ENCODE measurements around the gene NISCH. TPM values are rescaled to one million over a fixed set of nuclear protein-coding genes. Genes with fewer than 3 reads are reported as not detected.

The NISCH gene
- total and polyA plus RNA-seq, 12 donors: 24.0 to 56.3 (median 41.9) TPM

DNA sequence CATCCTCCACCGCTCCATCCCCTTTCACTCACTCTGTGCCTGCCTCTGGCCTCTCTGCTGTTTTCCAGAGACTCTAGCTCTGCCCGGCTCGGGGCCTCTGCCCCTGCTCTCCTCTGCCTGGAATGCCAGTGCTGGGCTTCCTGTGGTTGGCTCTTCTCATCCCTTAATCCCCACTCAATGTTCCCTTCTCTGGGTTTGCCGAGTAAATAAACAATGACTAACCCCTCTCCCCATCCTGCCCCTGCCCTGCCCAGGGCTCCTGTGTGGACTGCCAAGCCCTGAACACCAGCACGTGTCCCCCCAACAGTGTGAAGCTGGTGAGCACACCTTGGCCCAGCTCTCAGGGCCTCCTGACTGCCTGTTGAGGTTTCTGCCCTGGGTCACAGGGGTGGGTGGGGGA is 52.0 kb downstream of the NISCH start:
- no peak overlapping the region for H3K27ac ChIP-seq
- no peaks in the 10 kb centered on the region for H3K4me1 ChIP-seq
- 75 to 81% methylated on average over 5 of the region's 5 CpGs for WGBS, 2 donors
- no peak overlapping the region for H3K4me3 ChIP-seq
- H3K36me3 ChIP-seq: peaks cover 0 to 99% (median 0%) of the 10 kb centered on the region in 9 donors
- no peaks in the 10 kb centered on the region for H3K9me3 ChIP-seq
- ATAC-seq (no peak), DNase-seq (no peak)
- intact Hi-C loops (cut with DNase I): no loop called here
- no peaks in the 10 kb centered on the region for H3K27me3 ChIP-seq
- TF ChIP-seq, protein P1, sequence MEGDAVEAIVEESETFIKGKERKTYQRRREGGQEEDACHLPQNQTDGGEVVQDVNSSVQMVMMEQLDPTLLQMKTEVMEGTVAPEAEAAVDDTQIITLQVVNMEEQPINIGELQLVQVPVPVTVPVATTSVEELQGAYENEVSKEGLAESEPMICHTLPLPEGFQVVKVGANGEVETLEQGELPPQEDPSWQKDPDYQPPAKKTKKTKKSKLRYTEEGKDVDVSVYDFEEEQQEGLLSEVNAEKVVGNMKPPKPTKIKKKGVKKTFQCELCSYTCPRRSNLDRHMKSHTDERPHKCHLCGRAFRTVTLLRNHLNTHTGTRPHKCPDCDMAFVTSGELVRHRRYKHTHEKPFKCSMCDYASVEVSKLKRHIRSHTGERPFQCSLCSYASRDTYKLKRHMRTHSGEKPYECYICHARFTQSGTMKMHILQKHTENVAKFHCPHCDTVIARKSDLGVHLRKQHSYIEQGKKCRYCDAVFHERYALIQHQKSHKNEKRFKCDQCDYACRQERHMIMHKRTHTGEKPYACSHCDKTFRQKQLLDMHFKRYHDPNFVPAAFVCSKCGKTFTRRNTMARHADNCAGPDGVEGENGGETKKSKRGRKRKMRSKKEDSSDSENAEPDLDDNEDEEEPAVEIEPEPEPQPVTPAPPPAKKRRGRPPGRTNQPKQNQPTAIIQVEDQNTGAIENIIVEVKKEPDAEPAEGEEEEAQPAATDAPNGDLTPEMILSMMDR (IDR thresholded peaks at IDR 0.05): no peak

DNA sequence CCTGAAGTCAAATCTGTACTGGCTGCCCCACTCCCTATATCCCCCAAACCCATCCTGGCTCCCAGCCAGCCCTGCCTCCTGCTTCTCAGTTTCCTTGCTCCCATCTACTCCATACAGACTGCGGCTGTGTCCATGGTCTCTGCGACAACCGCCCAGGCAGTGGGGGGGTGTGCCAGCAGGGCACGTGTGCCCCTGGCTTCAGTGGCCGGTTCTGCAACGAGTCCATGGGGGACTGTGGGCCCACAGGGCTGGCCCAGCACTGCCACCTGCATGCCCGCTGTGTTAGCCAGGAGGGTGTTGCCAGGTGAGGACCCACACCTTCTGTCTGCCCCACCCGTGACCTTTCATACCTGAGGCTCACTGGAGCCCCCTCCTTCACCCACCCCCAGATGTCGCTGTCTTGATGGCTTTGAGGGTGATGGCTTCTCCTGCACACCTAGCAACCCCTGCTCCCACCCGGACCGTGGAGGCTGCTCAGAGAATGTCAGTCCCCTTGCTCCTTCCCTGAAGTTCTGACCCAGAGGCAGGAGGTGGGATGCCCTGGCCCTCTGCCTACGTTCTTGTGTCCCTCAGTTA is 54.4 kb downstream of the NISCH start:
- no peaks in the 10 kb centered on the region for H3K4me1 ChIP-seq
- no peaks in the 10 kb centered on the region for H3K27me3 ChIP-seq
- no peak for DNase-seq
- TF ChIP-seq, protein P1 (IDR thresholded peaks at IDR 0.05): no peak
- intact Hi-C loops (cut with DNase I): no loop called here
- H3K9me3 ChIP-seq: no peaks in the 10 kb centered on the region
- no peak for ATAC-seq
- WGBS, 2 donors: 78 to 80% methylated on average over 12 of the region's 12 CpGs
- no peak overlapping the region for H3K27ac ChIP-seq
- no peak overlapping the region for H3K4me3 ChIP-seq
- peaks cover 0 to 99% (median 0%) of the 10 kb centered on the region in 9 donors for H3K36me3 ChIP-seq

DNA sequence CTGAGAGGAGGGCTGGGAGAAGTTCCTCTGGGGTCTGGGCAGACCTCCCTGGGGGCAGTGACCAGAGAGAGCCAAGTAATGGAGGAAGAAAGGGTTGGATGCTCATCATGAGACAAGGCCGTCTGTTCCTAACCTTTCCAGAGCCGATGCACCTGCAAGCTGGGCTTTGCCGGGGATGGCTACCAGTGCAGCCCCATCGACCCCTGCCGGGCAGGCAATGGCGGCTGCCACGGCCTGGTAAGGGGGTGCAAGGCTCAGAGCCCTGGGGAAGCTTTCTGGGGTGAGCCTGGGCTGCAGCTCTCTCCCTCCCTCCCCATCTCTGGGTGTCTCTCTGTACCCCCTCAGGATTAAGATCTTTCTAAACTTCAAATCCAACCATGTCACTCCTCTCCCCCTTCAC is 56.1 kb downstream of the NISCH start:
- no peaks in the 10 kb centered on the region for H3K27me3 ChIP-seq
- WGBS, 2 donors: 90 to 94% methylated on average over 7 of the region's 7 CpGs
- H3K36me3 ChIP-seq: peaks cover 0 to 98% (median 0%) of the 10 kb centered on the region in 9 donors
- intact Hi-C loops (cut with DNase I): no loop called here
- H3K4me3 ChIP-seq: no peak overlapping the region
- H3K9me3 ChIP-seq: no peaks in the 10 kb centered on the region
- no peak for DNase-seq
- ATAC-seq: no peak
- peaks cover 0 to 7% (median 0%) of the 10 kb centered on the region in 9 donors for H3K4me1 ChIP-seq
- H3K27ac ChIP-seq: no peak overlapping the region
- TF ChIP-seq, protein P1 (IDR thresholded peaks at IDR 0.05): no peak

DNA sequence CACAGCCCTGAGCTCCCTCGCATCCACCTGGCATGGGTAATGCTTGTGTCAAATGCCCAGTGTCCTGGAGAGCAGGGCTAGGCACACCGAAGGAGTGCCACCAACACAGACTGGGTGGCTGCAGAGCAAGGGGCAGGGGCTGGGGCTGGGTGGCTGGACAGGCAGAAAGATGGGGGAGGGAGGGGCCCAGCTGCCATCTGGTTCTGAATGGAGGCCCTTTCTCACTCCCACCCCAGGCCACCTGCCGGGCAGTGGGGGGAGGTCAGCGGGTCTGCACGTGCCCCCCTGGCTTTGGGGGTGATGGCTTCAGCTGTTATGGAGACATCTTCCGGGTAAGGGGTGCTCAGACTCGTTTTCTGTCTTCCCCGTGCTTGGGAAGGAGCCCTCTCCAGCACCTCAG is 56.7 kb downstream of the NISCH start:
- ATAC-seq: no peak
- H3K4me3 ChIP-seq: no peak overlapping the region
- peaks cover 0 to 97% (median 0%) of the 10 kb centered on the region in 9 donors for H3K36me3 ChIP-seq
- H3K27ac ChIP-seq: no peak overlapping the region
- no peak for DNase-seq
- WGBS, 2 donors: 69 to 73% methylated on average over 8 of the region's 8 CpGs
- intact Hi-C loops (cut with DNase I): no loop called here
- TF ChIP-seq, protein P1 (IDR thresholded peaks at IDR 0.05): no peak
- H3K9me3 ChIP-seq: no peaks in the 10 kb centered on the region
- peaks cover 0 to 7% (median 0%) of the 10 kb centered on the region in 9 donors for H3K4me1 ChIP-seq
- no peaks in the 10 kb centered on the region for H3K27me3 ChIP-seq

Measured in heart right ventricle (tissue), 16 donors.